ENCODE data around the gene CCM2. TPM values are rescaled to one million over a fixed set of nuclear protein-coding genes. Genes with fewer than 3 reads are reported as not detected.

Gene CCM2
- total RNA-seq, 1 donor from 2014 or later, result 34.1 TPM

DNA sequence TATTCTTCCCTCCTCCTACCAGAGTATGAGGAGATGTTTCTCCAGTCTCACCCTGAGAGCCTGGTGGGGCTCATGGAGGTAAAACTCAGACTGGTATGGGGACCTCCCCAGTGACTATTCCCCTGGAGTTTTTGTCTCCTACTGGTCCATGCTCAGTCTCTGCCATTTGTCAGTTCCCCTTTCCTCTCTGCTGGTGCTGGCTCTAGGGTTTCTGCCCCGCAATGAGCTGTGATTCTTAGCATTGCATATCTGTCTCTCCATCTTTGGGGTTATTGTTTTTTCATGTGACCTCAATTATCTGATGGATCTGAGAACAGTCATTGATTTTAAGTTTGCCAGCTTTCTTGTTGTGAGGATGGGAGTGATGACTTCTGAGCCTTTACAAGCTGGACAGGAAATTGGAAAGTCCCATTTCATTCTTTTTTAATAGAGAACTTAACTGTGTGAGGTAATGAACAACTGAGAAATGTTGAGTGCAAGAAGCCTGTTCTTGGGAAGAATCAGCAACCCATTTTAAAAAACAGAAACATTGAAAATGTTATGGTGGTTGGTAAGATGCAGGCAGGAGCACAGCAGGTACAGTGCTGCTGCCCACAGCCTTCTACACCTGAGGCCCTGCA is 61.9 kb downstream of the CCM2 start:
- Mint-ChIP-seq H3K4me3 (no peak overlapping the region), H3K27me3 (ENCODE audit: low read depth) (no peaks in the 10 kb centered on the region), H3K9me3 (no peaks in the 10 kb centered on the region), H3K4me1 (no peaks in the 10 kb centered on the region), H3K27ac (no peak overlapping the region), H3K36me3 (peaks cover 21% of the 10 kb centered on the region)
- TF ChIP-seq, protein P1, sequence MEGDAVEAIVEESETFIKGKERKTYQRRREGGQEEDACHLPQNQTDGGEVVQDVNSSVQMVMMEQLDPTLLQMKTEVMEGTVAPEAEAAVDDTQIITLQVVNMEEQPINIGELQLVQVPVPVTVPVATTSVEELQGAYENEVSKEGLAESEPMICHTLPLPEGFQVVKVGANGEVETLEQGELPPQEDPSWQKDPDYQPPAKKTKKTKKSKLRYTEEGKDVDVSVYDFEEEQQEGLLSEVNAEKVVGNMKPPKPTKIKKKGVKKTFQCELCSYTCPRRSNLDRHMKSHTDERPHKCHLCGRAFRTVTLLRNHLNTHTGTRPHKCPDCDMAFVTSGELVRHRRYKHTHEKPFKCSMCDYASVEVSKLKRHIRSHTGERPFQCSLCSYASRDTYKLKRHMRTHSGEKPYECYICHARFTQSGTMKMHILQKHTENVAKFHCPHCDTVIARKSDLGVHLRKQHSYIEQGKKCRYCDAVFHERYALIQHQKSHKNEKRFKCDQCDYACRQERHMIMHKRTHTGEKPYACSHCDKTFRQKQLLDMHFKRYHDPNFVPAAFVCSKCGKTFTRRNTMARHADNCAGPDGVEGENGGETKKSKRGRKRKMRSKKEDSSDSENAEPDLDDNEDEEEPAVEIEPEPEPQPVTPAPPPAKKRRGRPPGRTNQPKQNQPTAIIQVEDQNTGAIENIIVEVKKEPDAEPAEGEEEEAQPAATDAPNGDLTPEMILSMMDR (IDR thresholded peaks at IDR 0.05; ENCODE audit: unreplicated experiment), result no peak
- DNase-seq (ENCODE audit: low spot score in 2 of 2, unreplicated experiment in 2 of 2), result no peak

GRCh38 chr7:45064047-45064725 is 64.2 kb downstream of the CCM2 start:
- no peak overlapping the region for H3K4me3 Mint-ChIP-seq
- no peaks in the 10 kb centered on the region for H3K9me3 Mint-ChIP-seq
- no peaks in the 10 kb centered on the region for H3K27me3 Mint-ChIP-seq (ENCODE audit: low read depth)
- DNase-seq (ENCODE audit: low spot score in 2 of 2, unreplicated experiment in 2 of 2), result no peak
- TF ChIP-seq, protein P1 (IDR thresholded peaks at IDR 0.05; ENCODE audit: unreplicated experiment), result no peak
- H3K27ac Mint-ChIP-seq, result no peak overlapping the region
- no peaks in the 10 kb centered on the region for H3K4me1 Mint-ChIP-seq
- peaks cover 18% of the 10 kb centered on the region for H3K36me3 Mint-ChIP-seq

DNA sequence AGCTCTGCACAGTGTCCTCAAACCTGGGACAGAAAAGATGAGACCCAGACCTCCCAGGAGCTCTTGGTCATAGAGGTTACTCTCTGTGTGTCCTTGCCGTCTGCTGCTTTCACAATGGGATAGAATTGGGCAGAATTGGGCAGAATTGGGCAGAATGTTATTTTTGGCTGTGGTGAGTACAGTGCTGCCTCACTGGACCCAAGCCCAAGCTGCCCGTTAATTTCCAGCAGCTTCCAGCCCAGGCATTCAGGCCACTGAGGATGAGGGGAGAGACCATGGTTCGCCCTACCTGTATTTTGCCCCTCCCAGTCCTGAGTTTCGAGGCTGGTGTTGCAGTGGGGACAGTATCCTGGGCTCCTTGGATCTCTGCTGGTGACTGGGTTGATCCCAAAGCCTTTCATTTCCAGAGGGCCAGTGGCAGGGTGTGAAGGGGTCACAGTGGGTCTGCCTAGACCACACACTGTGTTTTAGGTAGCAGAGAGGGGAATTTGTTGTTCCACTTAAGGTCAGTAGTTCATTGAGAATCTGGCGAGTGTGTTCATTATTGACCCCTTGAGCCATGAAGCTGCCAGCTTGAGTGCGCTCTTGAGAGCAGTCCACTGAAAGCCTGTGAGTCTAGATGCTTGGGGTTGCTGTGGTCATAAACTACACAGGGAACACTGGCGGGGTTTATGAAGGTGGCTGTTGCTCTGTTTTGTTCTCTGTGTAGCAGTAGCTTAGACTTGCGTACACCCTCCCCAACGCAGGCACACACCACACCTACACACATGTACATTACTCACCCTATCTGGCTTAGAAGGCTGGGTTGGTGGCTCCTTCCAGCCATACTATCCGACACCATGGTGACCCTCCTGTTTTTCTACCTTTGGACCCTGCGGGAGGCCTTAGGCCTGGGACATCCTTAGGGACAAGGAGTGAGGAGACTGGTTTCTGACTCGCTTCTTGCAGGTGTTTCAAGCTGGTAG is 65.3 kb downstream of the CCM2 start:
- no peak overlapping the region for H3K27ac Mint-ChIP-seq
- no peaks in the 10 kb centered on the region for H3K4me1 Mint-ChIP-seq
- no peak for DNase-seq (ENCODE audit: low spot score in 2 of 2, unreplicated experiment in 2 of 2)
- peaks cover 17% of the 10 kb centered on the region for H3K36me3 Mint-ChIP-seq
- no peaks in the 10 kb centered on the region for H3K9me3 Mint-ChIP-seq
- no peak overlapping the region for H3K4me3 Mint-ChIP-seq
- TF ChIP-seq, protein P1 (IDR thresholded peaks at IDR 0.05; ENCODE audit: unreplicated experiment), result no peak
- no peaks in the 10 kb centered on the region for H3K27me3 Mint-ChIP-seq (ENCODE audit: low read depth)

- Mint-ChIP-seq H3K4me3 (no peak overlapping the region), H3K27me3 (ENCODE audit: low read depth) (no peaks in the 10 kb centered on the region), H3K9me3 (no peaks in the 10 kb centered on the region), H3K36me3 (peaks cover 16% of the 10 kb centered on the region), H3K4me1 (no peaks in the 10 kb centered on the region), H3K27ac (no peak overlapping the region)
- TF ChIP-seq, protein P1 (IDR thresholded peaks at IDR 0.05; ENCODE audit: unreplicated experiment), result no peak
- no peak for DNase-seq (ENCODE audit: low spot score in 2 of 2, unreplicated experiment in 2 of 2)
These were observed 66.4 kb downstream of the CCM2 start for GRCh38 chr7:45066409-45066808.

- Mint-ChIP-seq H3K4me1 (no peaks in the 10 kb centered on the region), H3K27me3 (ENCODE audit: low read depth) (no peaks in the 10 kb centered on the region), H3K4me3 (no peak overlapping the region), H3K9me3 (no peaks in the 10 kb centered on the region), H3K27ac (no peak overlapping the region), H3K36me3 (peaks cover 16% of the 10 kb centered on the region)
- DNase-seq (ENCODE audit: low spot score in 2 of 2, unreplicated experiment in 2 of 2), result no peak
- TF ChIP-seq, protein P1 (IDR thresholded peaks at IDR 0.05; ENCODE audit: unreplicated experiment), result no peak
These were observed 67.6 kb downstream of the CCM2 start for GRCh38 chr7:45067582-45067981.
